Measurements from ENCODE around the gene GPR31. TPM values are rescaled to one million over a fixed set of nuclear protein-coding genes. Genes with fewer than 3 reads are reported as not detected.

GPR31 gene
- polyA plus RNA-seq, 1 of the 3 experiments (the other 2 are of a cell fraction) = not detected

GRCh38 chr6:167118839-167119238 is 38.9 kb downstream of the GPR31 start (continued):
- TF ChIP-seq REST (IDR thresholded peaks at IDR 0.05; ENCODE audit: low read depth, low read length) (no peak), FOSL2 (IDR thresholded peaks at IDR 0.05; ENCODE audit: borderline replicate concordance, low read depth) (no peak), CTCF (IDR thresholded peaks at IDR 0.05) (no peak), MXI1 (IDR thresholded peaks at IDR 0.05; ENCODE audit: low read depth, low read length) (no peak), POLR2AphosphoS5 (IDR thresholded peaks at IDR 0.05; ENCODE audit: low read depth, low read length) (no peak), RFX5 (IDR thresholded peaks at IDR 0.05; ENCODE audit: low read length) (no peak), NFIC (IDR thresholded peaks at IDR 0.05; ENCODE audit: borderline replicate concordance) (no peak)

- H4K20me1 ChIP-seq (ENCODE audit: insufficient read depth) = no peaks in the 10 kb centered on the region
- no peak overlapping the region for H3K9ac ChIP-seq
- no peaks in the 10 kb centered on the region for H3F3A ChIP-seq (replicated peaks; ENCODE audit: insufficient read depth)
- no peaks in the 10 kb centered on the region for H3K36me3 ChIP-seq (replicated peaks in 1 of 2; ENCODE audit: control insufficient read depth in 1 of 2, insufficient read depth in 2 of 2, low read length in 1 of 2)
- POLR2A ChIA-PET = no interaction called here
- H3K9me3 ChIP-seq = no peaks in the 10 kb centered on the region
- H3K9me2 ChIP-seq = no peaks in the 10 kb centered on the region
- H3K4me1 ChIP-seq (ENCODE audit: control insufficient read depth in 1 of 2, insufficient read depth in 2 of 2, low read depth in 1 of 2, low read length in 1 of 2) = peaks cover 0 to 4% of the 10 kb centered on the region in 2 experiments; a peak in 1 of 4 replicates
- H3K79me2 ChIP-seq (ENCODE audit: insufficient read depth) = no peaks in the 10 kb centered on the region
- 63% methylated on average over 7 of the region's 7 CpGs for WGBS (ENCODE audit: low lambda C conversion rate)
- no peak overlapping the region for H3K4me3 ChIP-seq (ENCODE audit: low read depth in 2 of 2, low read length in 1 of 2)
- no peak for DNase-seq
- no peak overlapping the region for H2AFZ ChIP-seq (ENCODE audit: low read depth)
- H3K4me2 ChIP-seq = no peak overlapping the region
- no peak for TF ChIP-seq FOXM1 (IDR thresholded peaks at IDR 0.05; ENCODE audit: low read depth)
- TF ChIP-seq FOXJ3 (CRISPR knock-in tag; IDR thresholded peaks at IDR 0.05) = no peak
- no peak for TF ChIP-seq FOSL2 (IDR thresholded peaks at IDR 0.05; ENCODE audit: borderline replicate concordance, low read depth)
- no peak for TF ChIP-seq MXI1 (IDR thresholded peaks at IDR 0.05; ENCODE audit: low read depth, low read length)
- TF ChIP-seq GABPA (IDR thresholded peaks at IDR 0.05; ENCODE audit: low read depth) = no peak
- TF ChIP-seq CTCF (IDR thresholded peaks at IDR 0.05) = no peak
- no peak for TF ChIP-seq MEF2A (IDR thresholded peaks at IDR 0.05; ENCODE audit: borderline replicate concordance, low read depth)
- TF ChIP-seq USF2 (IDR thresholded peaks at IDR 0.05; ENCODE audit: borderline replicate concordance, low read depth, low read length) = no peak
- no peak for TF ChIP-seq ELF1 (IDR thresholded peaks at IDR 0.05)
- TF ChIP-seq RCOR1 (IDR thresholded peaks at IDR 0.05; ENCODE audit: low read length) = no peak
- no peak for TF ChIP-seq TEAD4 (IDR thresholded peaks at IDR 0.05; ENCODE audit: borderline replicate concordance, insufficient read depth)
- no peak for TF ChIP-seq NRF1 (IDR thresholded peaks at IDR 0.05; ENCODE audit: low read depth, low read length)
- CTCF ChIA-PET = no interaction called here
- H3K27ac ChIP-seq (ENCODE audit: low read depth in 2 of 2, low read length in 1 of 2) = no peak overlapping the region
- no peaks in the 10 kb centered on the region for H3K27me3 ChIP-seq (ENCODE audit: insufficient read depth)
Measured at GRCh38 chr6:167118006-167118405, 39.8 kb downstream of the GPR31 start.

Data from SK-N-SH (cell line).